Motor neuron (in vitro differentiated cells): ENCODE data around the gene FXR2. TPM values are rescaled to one million over a fixed set of nuclear protein-coding genes. Genes with fewer than 3 reads are reported as not detected.
"Not testable (repeated sequence)": the region's sequence is repeated elsewhere in the genome, so short reads cannot be mapped to it uniquely, and the experiment has no call there.

ENCODE experiments used
- ATAC-seq, 8 experiments: fragments of 200-7000 bp; cut with Tn5 transposase; replicated peaks in 6 of 8; 2 replicates each; pipeline ENCODE4 v1.8.0; 2021; ENCODE audit warnings: mild to moderate bottlenecking in 8 of 8, moderate library complexity in 8 of 8
- H3K27ac ChIP-seq, 2 donors: fragments of 250-450 bp; sonication (Bioruptor Pico); 2 replicates each; pipeline ENCODE4 v1.9.0; 2021; ENCODE audit warnings: antibody characterized with exemption in 2 of 2, mild to moderate bottlenecking in 2 of 2, moderate library complexity in 1 of 2
- H3K4me1 ChIP-seq, 2 donors: fragments of 250-450 bp; sonication (Bioruptor Pico); replicated peaks in 1 of 2; 2 replicates each; pipeline ENCODE4 v1.6.1; 2021; ENCODE audit warnings: antibody characterized with exemption in 2 of 2, mild to moderate bottlenecking in 2 of 2, moderate library complexity in 1 of 2
- H3K4me3 ChIP-seq, 5 donors: fragments of 250-450 bp; sonication (Bioruptor Pico); 2 replicates each; pipeline ENCODE4 v1.9.0; 2021; ENCODE audit warnings: antibody characterized with exemption in 5 of 5, mild to moderate bottlenecking in 5 of 5, moderate library complexity in 4 of 5
- WGBS, 10 experiments: fragments of 450-650 bp; shearing (Covaris generic); methylation state at CpG; one replicate each; pipeline ENCODE4 v1.0.0; 2022; 5-methylcytosine and 5-hydroxymethylcytosine counted together
- in situ Hi-C, 9 experiments: fragments of 400-800 bp; cut with MboI; loops; one replicate each; pipeline ENCODE4 v1.15.0; 2021; ENCODE audit warnings: low sequenced_read_pairs in 9 of 9, low pct_unique_long_range_greater_than_20kb in 2 of 9; ENCODE audit not compliant: unreplicated experiment in 9 of 9
- total RNA-seq, 8 experiments: library from RNA; unstranded; fragments of 300-600 nt; gene quantifications; 2 replicates each; pipeline versions ENCODE4 v1.2.3 to v1.2.4, GENCODE V29; 2022

FXR2 gene
- total RNA-seq, 8 experiments from 2014 or later = 33.0 to 53.4 (median 46.1) TPM

- H3K4me3 ChIP-seq, H3K4me1 ChIP-seq, ATAC-seq, in situ Hi-C loops, H3K27ac ChIP-seq: not testable (repeated sequence)
- 69 to 100% methylated on average over 1 to 6 of the region's 7 CpGs; no CpG with 5 or more reads in 8 of the 10 experiments for WGBS, 10 experiments
These were observed 26.9 kb upstream of the FXR2 start for GRCh38 chr17:7641635-7642034.

- no peak overlapping the region for H3K4me3 ChIP-seq
- 81 to 100% methylated on average over 3 to 5 of the region's 26 CpGs; no CpG with 5 or more reads in 8 of the 10 experiments for WGBS, 10 experiments
- H3K4me1 ChIP-seq = peaks cover 0 to 4% of the 10 kb centered on the region in 2 donors
- no peak overlapping the region for H3K27ac ChIP-seq
- in situ Hi-C loops = no loop called here
- ATAC-seq = no peak
These were observed 26.1 kb upstream of the FXR2 start for GRCh38 chr17:7640783-7641182.

GRCh38 chr17:7636163-7636562 lies 21.5 kb upstream of the FXR2 start:
- ATAC-seq = no peak
- in situ Hi-C loops = no loop called here
- Histone ChIP-seq H3K27ac (no peak overlapping the region), H3K4me1 (peaks cover 3 to 13% of the 10 kb centered on the region in 2 donors), H3K4me3 (no peak overlapping the region)
- 0 to 100% (median 78%) methylated on average over 1 to 3 of the region's 5 CpGs; no CpG with 5 or more reads in 4 of the 10 experiments for WGBS, 10 experiments

- Histone ChIP-seq H3K4me1 (peaks cover 3 to 13% of the 10 kb centered on the region in 2 donors), H3K4me3 (no peak overlapping the region), H3K27ac (no peak overlapping the region)
- WGBS, 10 experiments = 0 to 86% (median 18%) methylated on average over 1 to 2 of the region's 5 CpGs; no CpG with 5 or more reads in 4 of the 10 experiments
- ATAC-seq = peak; percentile 74 to 91 (median 79)
- in situ Hi-C loops = no loop called here
These were observed 19.7 kb upstream of the FXR2 start for GRCh38 chr17:7634384-7634783.

GRCh38 chr17:7633093-7633492 lies 18.4 kb upstream of the FXR2 start:
- Histone ChIP-seq H3K4me1 (peaks cover 5 to 13% of the 10 kb centered on the region in 2 donors), H3K4me3 (no peak overlapping the region), H3K27ac (no peak overlapping the region)
- ATAC-seq = peak in 3 of 8 experiments; percentile 62 to 64 (median 64)
- in situ Hi-C loops = no loop called here
- 33 to 100% (median 73%) methylated on average over 1 to 2 of the region's 2 CpGs; no CpG with 5 or more reads in 5 of the 10 experiments for WGBS, 10 experiments

- Histone ChIP-seq H3K4me3 (no peak overlapping the region), H3K27ac (no peak overlapping the region), H3K4me1 (peaks cover 8 to 13% of the 10 kb centered on the region in 2 donors)
- in situ Hi-C loops = no loop called here
- ATAC-seq = peak in 3 of 8 experiments; percentile 22 to 32 (median 24)
- WGBS, 10 experiments = 0 to 80% (median 57%) methylated on average over 1 to 4 of the region's 6 CpGs; no CpG with 5 or more reads in 4 of the 10 experiments
These were observed 17.8 kb upstream of the FXR2 start for GRCh38 chr17:7632492-7632894.

- peaks cover 8 to 13% of the 10 kb centered on the region in 2 donors for H3K4me1 ChIP-seq
- WGBS, 10 experiments = 74 to 100% (median 85%) methylated on average over 1 to 7 of the region's 11 CpGs; no CpG with 5 or more reads in 5 of the 10 experiments
- ATAC-seq = no peak
- in situ Hi-C loops = no loop called here
- H3K4me3 ChIP-seq = no peak overlapping the region
- H3K27ac ChIP-seq = no peak overlapping the region
These were observed 17.0 kb upstream of the FXR2 start for GRCh38 chr17:7631398-7632380.

- Histone ChIP-seq H3K4me1 (peaks cover 14% of the 10 kb centered on the region in 2 donors), H3K4me3 (no peak within 1 kb of the TSS), H3K27ac (no peak within 1 kb of the TSS)
- ATAC-seq = no peak
- WGBS, 10 experiments = 33 to 90% (median 63%) methylated on average over 1 to 4 of the region's 13 CpGs; no CpG with 5 or more reads in 4 of the 10 experiments
- in situ Hi-C loops = no loop called here
These were observed 15.4 kb upstream of the FXR2 start, which contains the start of gene SHBG for GRCh38 chr17:7629939-7630571. SHBG (plus strand) TSS chr17:7630135; CDS start chr17:7630173, 38 bp downstream.

- Histone ChIP-seq H3K4me3 (peak within 1 kb of the TSS; percentile 51 to 85 (median 60)), H3K27ac (peak within 1 kb of the TSS; percentile 90 to 92), H3K4me1 (peaks cover 5 to 11% of the 10 kb centered on the region in 2 donors)
- ATAC-seq = peak; percentile 94 to 98 (median 96)
- in situ Hi-C loops = no loop called here
- 0 to 40% (median 0%) methylated on average over 1 to 4 of the region's 54 CpGs; no CpG with 5 or more reads in 5 of the 10 experiments for WGBS, 10 experiments
These were observed 12.8 kb upstream of the FXR2 start, which contains the start of gene SAT2 for GRCh38 chr17:7627250-7628121. SAT2 (minus strand) TSS chr17:7627821; CDS start chr17:7627635, 186 bp downstream.

- in situ Hi-C loops = no loop called here
- no peak for ATAC-seq
- peaks cover 5 to 11% of the 10 kb centered on the region in 2 donors for H3K4me1 ChIP-seq
- H3K4me3 ChIP-seq = peak overlapping the region; percentile 51 to 85 (median 60)
- WGBS, 10 experiments = 0 to 33% (median 0%) methylated on average over 1 to 3 of the region's 6 CpGs; no CpG with 5 or more reads in 5 of the 10 experiments
- peak overlapping the region; percentile 90 to 92 for H3K27ac ChIP-seq
These were observed 12.2 kb upstream of the FXR2 start for GRCh38 chr17:7626956-7627249.

GRCh38 chr17:7626307-7626706 lies 11.6 kb upstream of the FXR2 start:
- Histone ChIP-seq H3K4me3 (peak overlapping the region; percentile 51 to 85 (median 60)), H3K27ac (peak overlapping the region in 1 of 2 donors; percentile 92), H3K4me1 (peaks cover 5 to 11% of the 10 kb centered on the region in 2 donors)
- WGBS, 10 experiments = 79 to 100% (median 90%) methylated on average over 1 to 6 of the region's 7 CpGs; no CpG with 5 or more reads in 3 of the 10 experiments
- no peak for ATAC-seq
- in situ Hi-C loops = no loop called here

GRCh38 chr17:7625749-7626148 lies 11.1 kb upstream of the FXR2 start:
- H3K4me3 ChIP-seq, H3K27ac ChIP-seq, in situ Hi-C loops, ATAC-seq: not testable (repeated sequence)
- H3K4me1 ChIP-seq = peaks cover 5 to 11% of the 10 kb centered on the region in 2 donors
- WGBS, 10 experiments = 91 to 100% (median 97%) methylated on average over 1 to 13 of the region's 16 CpGs; no CpG with 5 or more reads in 2 of the 10 experiments
